ENCODE results near the gene FAM184B.

Gene FAM184B

DNA sequence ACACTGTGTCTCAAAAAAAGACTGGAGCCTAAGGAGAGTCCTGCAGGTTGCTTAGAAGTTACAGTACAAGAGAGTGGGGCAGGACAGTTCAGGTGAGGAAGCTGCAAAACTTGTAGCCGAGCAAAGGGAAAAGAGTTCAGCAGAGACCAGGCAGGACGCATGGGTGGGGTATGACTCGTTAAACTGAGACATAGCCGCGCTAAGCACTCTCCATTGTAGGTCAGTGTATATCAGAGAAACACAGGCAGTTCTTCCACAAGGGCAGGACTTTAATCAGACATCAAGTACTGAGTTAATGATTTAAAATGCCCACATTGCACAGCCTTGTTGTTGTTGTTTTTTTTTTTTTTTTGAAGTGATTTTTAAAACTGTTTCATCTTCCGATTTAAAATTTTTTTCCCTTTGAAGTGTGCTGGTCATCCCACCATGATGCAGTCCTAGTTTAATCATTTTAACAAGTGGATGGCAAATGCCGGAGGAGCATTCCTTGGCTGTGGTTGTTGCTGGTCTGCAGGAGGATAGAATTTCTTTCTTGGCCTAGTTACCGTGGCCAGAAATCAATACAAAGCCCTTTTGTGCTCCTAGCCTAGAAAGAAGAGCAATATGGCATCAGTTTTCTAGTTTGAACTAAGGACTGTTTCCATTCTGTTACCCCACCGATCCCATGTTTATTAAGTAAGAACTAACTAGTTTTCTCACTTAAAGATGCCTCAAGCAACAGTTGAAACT lies 194.2 kb downstream of the FAM184B start:
- H3K9me3 ChIP-seq (ENCODE audit: control insufficient read depth, low read depth, low read length) = no peaks in the 10 kb centered on the region
- peaks cover 37% of the 10 kb centered on the region for H3K36me3 ChIP-seq (ENCODE audit: control insufficient read depth, low read depth, low read length)
- peaks cover 9% of the 10 kb centered on the region for H3K4me1 ChIP-seq (ENCODE audit: control insufficient read depth, low read depth, low read length)
- H3K27ac ChIP-seq (ENCODE audit: low read length) = no peak overlapping the region
- no peak overlapping the region for H3K4me3 ChIP-seq (ENCODE audit: low read length)
- H3K9ac ChIP-seq (ENCODE audit: low read length) = no peak overlapping the region
- H3K27me3 ChIP-seq (ENCODE audit: control insufficient read depth, insufficient read depth, low read length) = no peaks in the 10 kb centered on the region

DNA sequence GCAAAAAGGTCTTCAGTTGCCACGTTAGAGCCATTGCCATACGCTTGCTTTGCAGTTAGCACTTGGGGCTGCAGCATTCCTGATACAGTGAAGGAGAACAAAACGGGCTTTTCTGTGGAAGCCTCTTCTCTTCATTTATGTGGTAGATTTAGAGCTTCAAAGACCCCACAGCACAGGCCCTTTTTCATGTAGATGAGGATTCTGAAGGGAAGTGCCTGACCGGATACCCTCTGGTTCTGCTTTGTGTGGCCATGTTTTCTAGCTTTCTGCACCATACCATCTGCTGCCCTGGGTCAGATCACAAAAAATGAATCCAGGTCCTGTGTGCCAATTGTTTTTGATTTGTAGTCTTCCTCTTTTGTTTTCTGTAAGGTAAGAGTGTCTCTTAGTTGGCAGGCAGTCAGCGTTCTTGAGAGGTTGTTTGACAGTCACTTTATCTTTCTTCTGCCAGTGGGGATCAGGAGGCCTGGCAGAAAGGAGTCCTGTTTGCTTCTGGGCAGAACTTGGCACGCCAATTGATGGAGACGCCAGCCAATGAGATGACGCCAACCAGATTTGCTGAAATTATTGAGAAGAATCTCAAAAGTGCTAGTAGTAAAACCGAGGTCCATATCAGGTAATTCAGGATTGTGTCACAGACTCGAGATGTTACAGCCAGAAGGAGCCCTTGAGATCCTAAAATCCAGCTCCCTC lies 196.8 kb downstream of the FAM184B start:
- Histone ChIP-seq H3K27ac (ENCODE audit: low read length) (no peak overlapping the region), H3K27me3 (ENCODE audit: control insufficient read depth, insufficient read depth, low read length) (no peaks in the 10 kb centered on the region), H3K9ac (ENCODE audit: low read length) (no peak overlapping the region), H3K4me3 (ENCODE audit: low read length) (no peak overlapping the region), H3K9me3 (ENCODE audit: control insufficient read depth, low read depth, low read length) (no peaks in the 10 kb centered on the region), H3K36me3 (ENCODE audit: control insufficient read depth, low read depth, low read length) (peaks cover 57% of the 10 kb centered on the region), H3K4me1 (ENCODE audit: control insufficient read depth, low read depth, low read length) (peaks cover 9% of the 10 kb centered on the region)

DNA sequence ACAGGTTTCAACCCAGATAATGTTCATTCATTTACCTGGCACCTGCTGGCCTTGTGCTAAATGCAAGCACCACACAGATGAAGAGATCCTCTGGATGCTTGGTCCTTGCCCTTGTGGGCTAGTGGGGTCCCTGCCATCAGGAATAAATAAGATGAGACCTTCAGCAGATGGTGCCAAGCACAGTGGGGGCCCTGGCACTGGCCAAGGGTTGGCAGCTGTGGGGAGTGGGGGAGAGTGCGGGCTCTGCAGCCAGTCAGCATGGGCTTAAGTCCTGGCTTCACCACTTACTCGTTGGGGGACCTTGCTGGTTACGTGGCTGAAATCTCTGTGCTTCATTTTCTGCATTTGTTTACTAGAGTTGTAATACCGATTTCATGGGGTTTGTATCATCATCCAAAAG lies 197.5 kb downstream of the FAM184B start:
- no peak overlapping the region for H3K4me3 ChIP-seq (ENCODE audit: low read length)
- peaks cover 9% of the 10 kb centered on the region for H3K4me1 ChIP-seq (ENCODE audit: control insufficient read depth, low read depth, low read length)
- H3K9ac ChIP-seq (ENCODE audit: low read length) = no peak overlapping the region
- H3K27me3 ChIP-seq (ENCODE audit: control insufficient read depth, insufficient read depth, low read length) = no peaks in the 10 kb centered on the region
- H3K9me3 ChIP-seq (ENCODE audit: control insufficient read depth, low read depth, low read length) = no peaks in the 10 kb centered on the region
- peaks cover 57% of the 10 kb centered on the region for H3K36me3 ChIP-seq (ENCODE audit: control insufficient read depth, low read depth, low read length)
- no peak overlapping the region for H3K27ac ChIP-seq (ENCODE audit: low read length)

DNA sequence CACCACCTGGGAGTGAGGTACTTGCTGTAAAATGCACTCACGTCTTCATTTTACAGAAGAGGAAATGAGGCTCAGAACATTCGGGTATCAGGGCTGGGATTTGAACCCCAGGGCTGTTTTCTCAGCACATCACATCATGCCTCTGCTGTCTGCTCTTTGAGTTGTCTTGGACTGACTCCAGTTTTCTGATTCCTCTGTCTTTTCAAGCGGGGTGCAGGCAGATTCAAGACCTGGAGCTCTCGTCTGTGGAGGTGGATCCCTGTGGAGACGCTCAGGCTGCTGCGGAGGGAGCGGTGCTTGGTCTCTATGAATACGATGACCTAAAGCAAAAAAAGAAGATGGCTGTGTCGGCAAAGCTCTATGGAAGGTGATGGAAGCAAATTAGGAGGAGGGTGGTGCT lies 198.1 kb downstream of the FAM184B start:
- H3K36me3 ChIP-seq (ENCODE audit: control insufficient read depth, low read depth, low read length) = peaks cover 51% of the 10 kb centered on the region
- H3K4me3 ChIP-seq (ENCODE audit: low read length) = no peak overlapping the region
- no peak overlapping the region for H3K9ac ChIP-seq (ENCODE audit: low read length)
- H3K27ac ChIP-seq (ENCODE audit: low read length) = no peak overlapping the region
- no peaks in the 10 kb centered on the region for H3K9me3 ChIP-seq (ENCODE audit: control insufficient read depth, low read depth, low read length)
- peaks cover 9% of the 10 kb centered on the region for H3K4me1 ChIP-seq (ENCODE audit: control insufficient read depth, low read depth, low read length)
- peaks cover 3% of the 10 kb centered on the region for H3K27me3 ChIP-seq (ENCODE audit: control insufficient read depth, insufficient read depth, low read length)

DNA sequence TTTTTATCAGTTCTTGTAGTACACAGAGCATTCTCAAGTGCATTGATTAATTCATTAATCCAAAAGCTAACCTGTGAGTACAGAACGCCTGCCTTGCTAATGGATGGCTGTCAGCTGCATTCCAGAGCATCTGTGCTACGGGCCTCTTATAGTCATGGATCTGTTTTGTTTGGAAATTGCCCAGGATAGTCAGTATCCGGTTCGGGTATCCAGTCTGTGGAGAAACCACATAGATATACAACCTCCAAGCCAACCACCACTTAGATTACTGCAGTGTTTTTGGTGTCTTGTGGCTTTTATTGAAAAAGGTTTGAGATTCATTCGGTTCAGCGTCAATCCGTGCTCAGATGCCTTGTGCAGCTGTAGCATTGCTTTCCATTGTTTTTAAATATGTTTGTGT lies 200.5 kb downstream of the FAM184B start:
- peaks cover 47% of the 10 kb centered on the region for H3K36me3 ChIP-seq (ENCODE audit: control insufficient read depth, low read depth, low read length)
- H3K4me1 ChIP-seq (ENCODE audit: control insufficient read depth, low read depth, low read length) = peaks cover 9% of the 10 kb centered on the region
- H3K9me3 ChIP-seq (ENCODE audit: control insufficient read depth, low read depth, low read length) = no peaks in the 10 kb centered on the region
- H3K4me3 ChIP-seq (ENCODE audit: low read length) = no peak overlapping the region
- H3K27ac ChIP-seq (ENCODE audit: low read length) = no peak overlapping the region
- peaks cover 8% of the 10 kb centered on the region for H3K27me3 ChIP-seq (ENCODE audit: control insufficient read depth, insufficient read depth, low read length)
- H3K9ac ChIP-seq (ENCODE audit: low read length) = no peak overlapping the region
